Neural progenitor cell (in vitro differentiated cells): ENCODE measurements around the gene HLA-DQB1.

ENCODE experiments used
- CTCF ChIP-seq: fragments of 200-600 bp; sonication (generic); IDR thresholded peaks from 2 replicates; pipeline ENCODE4 v1.5.1; 2017; ENCODE audit warnings: antibody characterized with exemption, mild to moderate bottlenecking
- EZH2 ChIP-seq: fragments of 200-600 bp; sonication (generic); IDR thresholded peaks from 2 replicates; pipeline ENCODE4 v1.6.1; 2017; ENCODE audit warnings: antibody characterized with exemption, mild to moderate bottlenecking, moderate library complexity
- EZH2phosphoT487 ChIP-seq: fragments of 200-600 bp; sonication (generic); IDR thresholded peaks from 2 replicates; pipeline ENCODE4 v1.6.1; 2017; ENCODE audit warnings: antibody characterized with exemption

- TF ChIP-seq CTCF, result no peak
- TF ChIP-seq EZH2phosphoT487, result no peak
- no peak for TF ChIP-seq EZH2
Observed at GRCh38 chr6:32664354-32664753, 2.1 kb downstream of the HLA-DQB1 start.
